LNCaP clone FGC (cell line): ENCODE measurements around the gene CROCC.

Source experiments
- DNase-seq: peaks from one replicate; pipeline ENCODE4 v3.0.0-alpha.2; 2011; ENCODE audit warnings: low read depth
- H3K4me3 ChIP-seq: 2 replicates; pipeline ENCODE4 v1.5.1; 2011; ENCODE audit warnings: mild to moderate bottlenecking, low read depth, low read length, control low read depth
- CTCF ChIP-seq: IDR thresholded peaks from 2 replicates; pipeline ENCODE4 v1.5.1; 2012; ENCODE audit warnings: mild to moderate bottlenecking; ENCODE audit not compliant: control insufficient read depth, insufficient read depth; ENCODE audit errors: extremely low read depth

The CROCC gene

GRCh38 chr1:16979475-16980327 lies 58.0 kb downstream of the CROCC start:
- DNase-seq, result no peak
- TF ChIP-seq CTCF, result no peak
- H3K4me3 ChIP-seq, result no peak overlapping the region

- no peak for TF ChIP-seq CTCF
- no peak within 1 kb of the TSS for H3K4me3 ChIP-seq
- no peak for DNase-seq
Measured at GRCh38 chr1:16980473-16981268, 58.9 kb downstream of the CROCC start, which contains the start of gene MFAP2. Gene MFAP2 (minus strand): TSS chr1:16980620. CDS start chr1:16978273, 2,347 bp downstream.

GRCh38 chr1:16981269-16981849 lies 59.6 kb downstream of the CROCC start:
- DNase-seq, result no peak
- no peak overlapping the region for H3K4me3 ChIP-seq
- no peak for TF ChIP-seq CTCF

GRCh38 chr1:16982902-16983301 lies 61.2 kb downstream of the CROCC start:
- no peak for TF ChIP-seq CTCF
- no peak for DNase-seq
- no peak overlapping the region for H3K4me3 ChIP-seq

- no peak overlapping the region for H3K4me3 ChIP-seq
Measured at GRCh38 chr1:16983649-16984048, 61.9 kb downstream of the CROCC start.

GRCh38 chr1:16984717-16985116 lies 63.0 kb downstream of the CROCC start:
- no peak for TF ChIP-seq CTCF
- H3K4me3 ChIP-seq, result no peak overlapping the region
- DNase-seq, result no peak

More at GRCh38 chr1:16983649-16984048, 61.9 kb downstream of the CROCC start:
- TF ChIP-seq CTCF, result no peak
- DNase-seq, result no peak
